GM23338 (cell line): ENCODE measurements around the gene UNKL. TPM values are rescaled to one million over a fixed set of nuclear protein-coding genes. Genes with fewer than 3 reads are reported as not detected.

ENCODE experiments used
- EZH2 ChIP-seq: fragments of 200-600 bp; sonication (generic); IDR thresholded peaks from one replicate; pipeline ENCODE4 v1.8.0; 2017; ENCODE audit warnings: antibody characterized with exemption, mild to moderate bottlenecking, low read depth; ENCODE audit not compliant: unreplicated experiment
- EZH2phosphoT487 ChIP-seq: fragments of 200-600 bp; sonication (generic); IDR thresholded peaks from one replicate; pipeline ENCODE4 v1.8.1; 2018; ENCODE audit warnings: antibody characterized with exemption; ENCODE audit not compliant: unreplicated experiment
- POLR2AphosphoS5 ChIP-seq: IDR thresholded peaks from 2 replicates; pipeline ENCODE4 v1.6.1; 2016; ENCODE audit warnings: antibody characterized with exemption, low read depth
- STAT1 ChIP-seq: IDR thresholded peaks from one replicate; pipeline ENCODE4 v1.6.1; 2016; ENCODE audit warnings: antibody characterized with exemption; ENCODE audit not compliant: unreplicated experiment
- polyA plus RNA-seq: library from polyadenylated mRNA; unstranded; fragments of >200 nt; fragmentation: Nextera tagmentation; extraction: Ambion mirVana; gene quantifications from 2 replicates; pipeline ENCODE4 v1.2.1, GENCODE V29; 2016
- total RNA-seq: library from RNA; depleted of rRNA; stranded (reverse); fragments of >200 nt; shearing (Covaris generic); gene quantifications from 2 replicates; pipeline ENCODE4 v1.2.3, GENCODE V29; 2014
- TF ChIP-seq, protein P1 (sequence below): fragments of 250-450 bp; sonication (Bioruptor Pico); IDR thresholded peaks from 2 replicates; pipeline ENCODE4 v1.5.0; 2020; ENCODE audit warnings: mild to moderate bottlenecking, moderate library complexity
- TF ChIP-seq, protein P2 (sequence below): IDR thresholded peaks from one replicate; pipeline ENCODE4 v1.6.1; 2018; ENCODE audit warnings: antibody characterized with exemption; ENCODE audit not compliant: unreplicated experiment

The UNKL gene
- total and polyA plus RNA-seq, 2 experiments from 2014 or later: 16.7 to 28.7 TPM

DNA sequence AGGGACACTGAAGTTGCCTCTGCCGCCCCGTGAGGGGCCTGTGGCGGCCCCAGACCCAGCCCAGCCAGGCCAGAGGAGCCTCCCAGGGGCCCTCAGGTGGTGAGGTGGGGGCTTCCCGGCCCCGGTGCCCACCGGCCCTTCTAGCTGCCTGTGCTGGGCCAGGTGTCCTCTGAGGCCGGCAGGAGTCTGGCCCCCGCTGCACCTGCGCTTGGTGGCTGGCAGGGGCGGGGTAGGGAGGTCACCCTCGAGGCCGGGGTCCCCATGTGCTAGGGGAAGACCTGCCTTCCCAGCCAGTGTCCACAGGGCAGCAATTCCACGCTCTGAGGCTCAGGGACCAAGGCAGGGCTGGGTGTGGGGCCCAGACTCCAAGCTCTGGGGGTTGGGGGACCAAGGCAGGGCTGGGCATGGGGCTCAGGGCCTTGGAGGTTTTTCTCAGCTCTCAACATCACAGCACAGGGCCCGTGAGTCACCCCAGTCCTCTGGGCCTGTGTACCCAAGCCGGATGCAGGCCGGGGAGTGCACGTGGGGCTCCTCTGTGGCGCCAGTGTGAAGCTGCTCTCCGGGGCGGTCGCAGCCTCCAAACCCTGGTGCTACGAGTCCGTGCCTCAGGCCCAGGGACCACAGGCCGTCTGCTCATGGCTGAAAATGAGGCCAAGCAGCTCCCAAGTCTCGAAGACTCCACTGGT lies 31.2 kb upstream of the UNKL start (continued):
- TF ChIP-seq, protein P1, sequence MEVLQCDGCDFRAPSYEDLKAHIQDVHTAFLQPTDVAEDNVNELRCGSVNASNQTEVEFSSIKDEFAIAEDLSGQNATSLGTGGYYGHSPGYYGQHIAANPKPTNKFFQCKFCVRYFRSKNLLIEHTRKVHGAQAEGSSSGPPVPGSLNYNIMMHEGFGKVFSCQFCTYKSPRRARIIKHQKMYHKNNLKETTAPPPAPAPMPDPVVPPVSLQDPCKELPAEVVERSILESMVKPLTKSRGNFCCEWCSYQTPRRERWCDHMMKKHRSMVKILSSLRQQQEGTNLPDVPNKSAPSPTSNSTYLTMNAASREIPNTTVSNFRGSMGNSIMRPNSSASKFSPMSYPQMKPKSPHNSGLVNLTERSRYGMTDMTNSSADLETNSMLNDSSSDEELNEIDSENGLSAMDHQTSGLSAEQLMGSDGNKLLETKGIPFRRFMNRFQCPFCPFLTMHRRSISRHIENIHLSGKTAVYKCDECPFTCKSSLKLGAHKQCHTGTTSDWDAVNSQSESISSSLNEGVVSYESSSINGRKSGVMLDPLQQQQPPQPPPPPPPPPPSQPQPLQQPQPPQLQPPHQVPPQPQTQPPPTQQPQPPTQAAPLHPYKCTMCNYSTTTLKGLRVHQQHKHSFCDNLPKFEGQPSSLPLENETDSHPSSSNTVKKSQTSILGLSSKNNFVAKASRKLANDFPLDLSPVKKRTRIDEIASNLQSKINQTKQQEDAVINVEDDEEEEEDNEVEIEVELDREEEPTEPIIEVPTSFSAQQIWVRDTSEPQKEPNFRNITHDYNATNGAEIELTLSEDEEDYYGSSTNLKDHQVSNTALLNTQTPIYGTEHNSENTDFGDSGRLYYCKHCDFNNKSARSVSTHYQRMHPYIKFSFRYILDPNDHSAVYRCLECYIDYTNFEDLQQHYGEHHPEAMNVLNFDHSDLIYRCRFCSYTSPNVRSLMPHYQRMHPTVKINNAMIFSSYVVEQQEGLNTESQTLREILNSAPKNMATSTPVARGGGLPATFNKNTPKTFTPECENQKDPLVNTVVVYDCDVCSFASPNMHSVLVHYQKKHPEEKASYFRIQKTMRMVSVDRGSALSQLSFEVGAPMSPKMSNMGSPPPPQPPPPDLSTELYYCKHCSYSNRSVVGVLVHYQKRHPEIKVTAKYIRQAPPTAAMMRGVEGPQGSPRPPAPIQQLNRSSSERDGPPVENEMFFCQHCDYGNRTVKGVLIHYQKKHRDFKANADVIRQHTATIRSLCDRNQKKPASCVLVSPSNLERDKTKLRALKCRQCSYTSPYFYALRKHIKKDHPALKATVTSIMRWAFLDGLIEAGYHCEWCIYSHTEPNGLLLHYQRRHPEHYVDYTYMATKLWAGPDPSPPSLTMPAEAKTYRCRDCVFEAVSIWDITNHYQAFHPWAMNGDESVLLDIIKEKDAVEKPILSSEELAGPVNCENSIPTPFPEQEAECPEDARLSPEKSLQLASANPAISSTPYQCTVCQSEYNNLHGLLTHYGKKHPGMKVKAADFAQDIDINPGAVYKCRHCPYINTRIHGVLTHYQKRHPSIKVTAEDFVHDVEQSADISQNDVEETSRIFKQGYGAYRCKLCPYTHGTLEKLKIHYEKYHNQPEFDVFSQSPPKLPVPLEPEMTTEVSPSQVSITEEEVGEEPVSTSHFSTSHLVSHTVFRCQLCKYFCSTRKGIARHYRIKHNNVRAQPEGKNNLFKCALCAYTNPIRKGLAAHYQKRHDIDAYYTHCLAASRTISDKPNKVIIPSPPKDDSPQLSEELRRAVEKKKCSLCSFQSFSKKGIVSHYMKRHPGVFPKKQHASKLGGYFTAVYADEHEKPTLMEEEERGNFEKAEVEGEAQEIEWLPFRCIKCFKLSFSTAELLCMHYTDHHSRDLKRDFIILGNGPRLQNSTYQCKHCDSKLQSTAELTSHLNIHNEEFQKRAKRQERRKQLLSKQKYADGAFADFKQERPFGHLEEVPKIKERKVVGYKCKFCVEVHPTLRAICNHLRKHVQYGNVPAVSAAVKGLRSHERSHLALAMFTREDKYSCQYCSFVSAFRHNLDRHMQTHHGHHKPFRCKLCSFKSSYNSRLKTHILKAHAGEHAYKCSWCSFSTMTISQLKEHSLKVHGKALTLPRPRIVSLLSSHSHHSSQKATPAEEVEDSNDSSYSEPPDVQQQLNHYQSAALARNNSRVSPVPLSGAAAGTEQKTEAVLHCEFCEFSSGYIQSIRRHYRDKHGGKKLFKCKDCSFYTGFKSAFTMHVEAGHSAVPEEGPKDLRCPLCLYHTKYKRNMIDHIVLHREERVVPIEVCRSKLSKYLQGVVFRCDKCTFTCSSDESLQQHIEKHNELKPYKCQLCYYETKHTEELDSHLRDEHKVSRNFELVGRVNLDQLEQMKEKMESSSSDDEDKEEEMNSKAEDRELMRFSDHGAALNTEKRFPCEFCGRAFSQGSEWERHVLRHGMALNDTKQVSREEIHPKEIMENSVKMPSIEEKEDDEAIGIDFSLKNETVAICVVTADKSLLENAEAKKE (CRISPR knock-in tag): no peak
- TF ChIP-seq STAT1: no peak
- TF ChIP-seq EZH2: no peak
- no peak for TF ChIP-seq EZH2phosphoT487
- no peak for TF ChIP-seq POLR2AphosphoS5
- TF ChIP-seq, protein P2, sequence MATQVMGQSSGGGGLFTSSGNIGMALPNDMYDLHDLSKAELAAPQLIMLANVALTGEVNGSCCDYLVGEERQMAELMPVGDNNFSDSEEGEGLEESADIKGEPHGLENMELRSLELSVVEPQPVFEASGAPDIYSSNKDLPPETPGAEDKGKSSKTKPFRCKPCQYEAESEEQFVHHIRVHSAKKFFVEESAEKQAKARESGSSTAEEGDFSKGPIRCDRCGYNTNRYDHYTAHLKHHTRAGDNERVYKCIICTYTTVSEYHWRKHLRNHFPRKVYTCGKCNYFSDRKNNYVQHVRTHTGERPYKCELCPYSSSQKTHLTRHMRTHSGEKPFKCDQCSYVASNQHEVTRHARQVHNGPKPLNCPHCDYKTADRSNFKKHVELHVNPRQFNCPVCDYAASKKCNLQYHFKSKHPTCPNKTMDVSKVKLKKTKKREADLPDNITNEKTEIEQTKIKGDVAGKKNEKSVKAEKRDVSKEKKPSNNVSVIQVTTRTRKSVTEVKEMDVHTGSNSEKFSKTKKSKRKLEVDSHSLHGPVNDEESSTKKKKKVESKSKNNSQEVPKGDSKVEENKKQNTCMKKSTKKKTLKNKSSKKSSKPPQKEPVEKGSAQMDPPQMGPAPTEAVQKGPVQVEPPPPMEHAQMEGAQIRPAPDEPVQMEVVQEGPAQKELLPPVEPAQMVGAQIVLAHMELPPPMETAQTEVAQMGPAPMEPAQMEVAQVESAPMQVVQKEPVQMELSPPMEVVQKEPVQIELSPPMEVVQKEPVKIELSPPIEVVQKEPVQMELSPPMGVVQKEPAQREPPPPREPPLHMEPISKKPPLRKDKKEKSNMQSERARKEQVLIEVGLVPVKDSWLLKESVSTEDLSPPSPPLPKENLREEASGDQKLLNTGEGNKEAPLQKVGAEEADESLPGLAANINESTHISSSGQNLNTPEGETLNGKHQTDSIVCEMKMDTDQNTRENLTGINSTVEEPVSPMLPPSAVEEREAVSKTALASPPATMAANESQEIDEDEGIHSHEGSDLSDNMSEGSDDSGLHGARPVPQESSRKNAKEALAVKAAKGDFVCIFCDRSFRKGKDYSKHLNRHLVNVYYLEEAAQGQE: no peak
